ENCODE measurements around the gene NFE2L3.
"Not testable (repeated sequence)": the region's sequence is repeated elsewhere in the genome, so short reads cannot be mapped to it uniquely, and the experiment has no call there.

NFE2L3 gene

DNA sequence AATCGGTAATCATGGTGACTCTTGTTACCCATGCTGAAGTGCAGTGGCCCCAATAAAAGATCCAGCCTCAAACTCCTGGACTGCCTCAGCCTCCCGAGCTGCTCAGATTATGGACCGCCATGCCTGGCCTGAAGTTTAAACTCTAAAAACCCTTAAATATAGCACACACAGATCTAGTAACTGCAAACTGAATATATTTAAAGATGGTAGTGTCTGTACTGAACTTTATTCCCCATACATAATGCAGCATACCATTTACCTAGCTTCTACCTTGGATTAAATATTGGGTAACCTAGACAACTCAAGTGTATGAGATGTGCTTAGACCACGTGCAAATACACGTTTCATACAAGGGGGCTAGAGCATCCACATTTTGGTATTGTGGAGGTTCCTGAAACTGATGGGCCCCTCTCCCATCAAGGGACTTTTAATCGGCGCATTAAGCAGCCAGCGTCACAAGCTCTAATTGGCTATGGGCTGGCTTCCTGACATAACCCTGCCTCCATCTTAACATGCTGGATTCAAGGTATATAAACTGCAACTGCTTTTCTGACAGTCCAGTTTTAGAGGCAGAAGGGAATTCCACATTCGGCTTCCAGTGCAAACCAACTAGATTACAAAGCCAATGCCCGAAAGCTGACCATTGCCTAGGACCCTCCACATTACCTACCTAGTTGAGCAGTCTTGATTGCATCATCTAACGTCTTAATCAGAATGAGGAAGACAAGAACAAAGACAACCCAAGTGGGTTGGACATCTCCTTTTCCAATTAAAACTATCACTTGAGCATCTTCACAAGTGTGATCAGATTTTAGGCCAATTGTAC is 35.6 kb downstream of the NFE2L3 start:
- no peak for DNase-seq

DNA sequence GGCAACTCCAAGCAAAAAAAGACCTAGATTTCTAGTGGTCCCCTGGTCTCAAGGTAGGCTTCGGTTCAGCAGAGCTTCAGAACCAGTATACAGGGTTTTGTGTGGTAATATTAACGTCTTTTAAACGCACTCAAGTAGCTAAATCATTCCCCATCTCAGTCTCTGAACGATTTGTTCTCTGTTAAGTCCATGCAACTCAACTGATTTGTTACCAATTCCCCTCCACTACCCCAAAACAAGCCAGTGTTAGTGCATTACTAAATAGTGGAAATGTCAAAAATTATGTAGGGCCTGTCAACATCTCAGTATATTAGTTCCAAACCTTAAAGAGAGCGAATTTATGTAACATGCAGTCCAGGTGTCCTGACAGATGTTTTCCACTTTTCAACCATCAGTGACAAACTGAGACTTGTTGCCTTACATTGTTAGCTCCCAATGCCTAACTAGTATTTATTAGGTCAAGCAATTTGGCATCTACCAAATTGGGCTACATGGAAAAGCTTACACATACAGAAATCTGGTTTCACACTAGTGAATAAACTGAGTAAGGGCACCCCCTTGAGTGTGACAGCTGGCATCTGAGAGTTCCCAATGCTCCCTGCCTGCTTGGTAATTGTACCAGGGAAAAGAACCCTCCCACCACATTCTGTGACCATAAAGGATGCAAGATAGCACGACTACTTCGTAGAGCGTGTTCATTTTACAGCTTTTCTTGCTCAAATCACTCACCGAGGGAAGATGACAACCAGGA is 36.4 kb downstream of the NFE2L3 start:
- no peak for DNase-seq

DNA sequence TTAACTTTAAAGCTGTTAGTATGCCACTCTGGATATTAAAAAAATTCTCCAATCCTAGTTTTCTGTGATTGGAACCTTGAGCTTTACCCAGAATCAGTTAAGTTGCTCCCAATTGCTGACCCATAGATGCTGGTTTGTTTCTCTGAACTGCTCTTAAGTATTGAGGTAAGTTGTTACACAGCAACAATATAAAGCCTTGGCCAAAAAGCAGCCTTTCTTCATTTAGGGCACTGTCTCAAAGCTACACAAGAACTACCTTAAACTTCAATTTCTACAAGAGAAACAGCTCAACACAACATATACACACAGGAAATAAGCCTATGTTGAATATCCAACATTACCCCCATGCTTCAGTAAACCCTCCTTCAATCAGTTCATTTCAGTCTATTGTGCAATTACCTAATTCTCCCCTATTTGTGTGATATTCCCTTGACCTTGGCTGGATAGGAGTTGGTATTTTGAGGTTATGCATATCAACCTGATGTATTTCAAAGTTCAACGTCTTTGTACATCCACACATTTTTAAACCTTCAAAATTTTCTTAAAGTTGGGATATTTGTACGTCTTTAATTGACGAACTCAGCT is 37.1 kb downstream of the NFE2L3 start:
- no peak for DNase-seq

GRCh38 chr7:26189697-26190096 is 37.7 kb downstream of the NFE2L3 start:
- no peak for DNase-seq

DNA sequence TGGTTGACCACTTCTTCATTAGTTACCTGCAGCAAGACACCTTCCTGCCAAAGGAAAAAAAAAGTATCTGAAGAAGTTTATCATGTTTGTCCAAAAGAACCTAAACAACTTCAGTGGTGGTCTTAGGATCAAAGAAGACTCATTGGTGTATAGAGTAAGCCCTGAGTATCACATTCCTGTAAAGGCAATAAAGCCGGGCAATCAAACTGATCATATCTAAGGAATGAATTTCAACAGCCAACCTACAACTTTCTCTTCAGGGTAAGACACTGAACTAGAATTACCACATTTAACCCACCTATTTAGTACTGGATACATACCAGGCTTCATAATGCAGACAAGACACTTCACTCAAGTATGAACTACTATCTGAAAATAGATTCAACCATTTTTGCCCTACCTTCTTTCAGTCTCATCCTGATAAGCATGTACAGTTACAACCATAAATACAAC is 38.4 kb downstream of the NFE2L3 start:
- DNase-seq, result no peak

DNA sequence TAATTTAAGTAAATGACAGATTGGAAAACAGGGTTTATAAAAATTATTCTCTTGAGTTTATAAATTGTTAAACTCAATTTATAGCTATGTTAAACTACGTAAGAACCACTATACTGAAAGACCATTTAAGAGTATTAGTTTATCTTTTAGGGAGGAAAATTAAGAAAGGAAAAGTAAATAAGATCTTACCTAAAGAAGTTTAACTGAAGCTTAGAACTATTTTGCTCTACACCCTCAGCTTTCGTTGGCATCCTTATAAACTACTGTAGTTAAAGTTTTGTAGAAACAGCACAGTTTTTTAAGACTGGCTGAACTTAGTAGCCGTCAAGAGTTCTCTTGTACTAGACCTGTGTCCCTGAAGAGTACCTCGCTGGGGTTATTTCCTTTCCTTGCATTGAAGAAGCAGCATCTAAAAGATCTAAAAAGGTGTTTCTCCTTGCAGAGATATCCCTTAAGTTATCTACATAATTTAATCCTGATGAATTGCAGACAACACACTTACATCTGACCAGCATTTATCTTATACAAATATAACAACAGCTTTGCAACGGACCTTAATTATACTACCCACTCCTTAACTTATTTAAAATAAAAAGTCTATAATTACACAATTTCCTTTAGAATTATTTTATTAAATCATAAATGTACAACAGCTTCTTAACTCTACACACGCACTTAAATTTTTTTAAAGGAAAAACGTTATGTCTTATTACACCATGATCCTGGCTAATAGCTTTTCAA is 39.4 kb downstream of the NFE2L3 start:
- no peak for DNase-seq

DNA sequence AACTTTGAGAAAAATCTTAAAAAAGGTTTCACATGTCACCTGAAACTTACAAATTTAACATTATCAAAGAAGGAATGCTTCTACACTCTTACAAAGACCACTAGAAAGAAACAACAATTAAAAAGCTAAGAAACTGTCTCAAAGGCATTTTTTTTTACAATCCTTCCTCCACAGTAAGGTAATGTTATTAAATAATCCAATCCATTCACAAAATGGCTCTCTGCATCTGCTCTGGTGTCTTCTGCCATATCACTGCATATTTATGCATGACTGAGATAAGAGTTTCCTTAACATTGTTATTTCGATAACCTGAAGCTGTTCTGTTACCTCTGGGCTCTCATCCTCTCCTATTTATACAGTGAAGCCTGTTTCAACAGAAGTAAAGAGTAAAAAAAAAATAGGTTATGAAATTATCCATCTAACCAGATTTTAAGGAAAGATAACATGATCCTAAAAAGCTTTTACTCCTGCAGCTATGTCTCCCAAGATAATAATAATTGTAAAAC is 40.0 kb downstream of the NFE2L3 start:
- DNase-seq, result no peak

DNA sequence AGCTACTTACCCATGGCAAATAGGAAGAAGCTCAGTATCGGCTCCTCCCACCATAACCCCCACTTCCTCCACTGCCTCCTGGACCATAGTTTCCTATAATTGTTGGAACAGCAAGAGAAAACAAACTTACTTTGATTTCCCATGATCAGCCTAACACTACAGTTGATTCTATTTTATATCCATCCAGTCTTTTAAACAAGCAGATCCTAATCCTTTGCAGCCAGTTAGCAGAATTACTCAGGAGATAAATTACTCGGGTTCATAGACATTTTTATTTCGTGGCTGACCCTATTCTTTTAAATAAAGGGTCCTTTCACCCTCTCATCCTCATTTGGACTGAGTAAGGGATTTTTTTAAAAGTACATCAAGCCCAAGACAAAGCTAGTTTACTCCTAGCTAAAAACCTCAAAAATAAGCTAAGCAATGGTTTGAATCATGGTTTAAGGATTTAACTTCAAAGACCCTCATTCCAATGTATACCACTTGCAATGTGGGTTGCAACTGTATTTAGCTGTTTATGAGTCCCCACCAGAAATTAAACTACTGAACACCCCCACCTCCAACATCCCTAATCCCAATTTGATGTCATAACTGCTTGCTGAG is 40.6 kb downstream of the NFE2L3 start:
- no peak for DNase-seq

DNA sequence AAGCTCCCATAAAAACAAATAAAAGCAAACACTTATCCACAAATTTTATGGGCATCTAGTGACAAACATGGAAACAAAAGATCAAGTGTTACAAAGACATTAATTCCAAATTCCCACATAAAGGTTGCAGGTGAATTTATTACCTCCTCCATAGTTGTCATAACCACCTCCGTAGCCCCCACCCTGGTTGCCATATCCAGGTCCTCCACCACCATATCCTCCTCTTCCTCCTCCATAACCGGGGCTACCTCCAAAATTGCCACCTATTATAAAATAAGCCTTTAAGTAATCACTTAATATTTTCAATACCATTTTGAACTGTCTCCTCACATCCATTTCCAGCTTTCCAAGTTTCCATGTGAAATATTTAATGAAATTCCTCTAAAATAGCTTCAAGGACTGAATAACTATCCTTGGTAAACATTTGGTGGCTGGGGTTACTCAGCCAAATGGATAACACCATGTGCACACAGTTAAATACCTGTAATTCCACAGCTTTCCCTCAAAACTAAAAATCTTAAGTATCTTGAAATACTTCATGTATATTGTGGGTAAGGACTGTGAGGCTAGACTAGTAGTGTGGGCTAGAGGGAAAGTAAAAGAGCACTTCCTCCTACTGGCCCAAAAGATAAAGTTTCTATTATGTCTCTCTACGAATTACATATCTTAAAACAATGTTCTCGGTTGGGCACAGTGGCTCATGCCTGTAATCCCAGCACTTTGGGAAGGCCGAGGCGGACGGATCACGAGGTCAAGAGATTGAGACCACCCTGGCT is 41.6 kb downstream of the NFE2L3 start:
- no peak for DNase-seq

DNA sequence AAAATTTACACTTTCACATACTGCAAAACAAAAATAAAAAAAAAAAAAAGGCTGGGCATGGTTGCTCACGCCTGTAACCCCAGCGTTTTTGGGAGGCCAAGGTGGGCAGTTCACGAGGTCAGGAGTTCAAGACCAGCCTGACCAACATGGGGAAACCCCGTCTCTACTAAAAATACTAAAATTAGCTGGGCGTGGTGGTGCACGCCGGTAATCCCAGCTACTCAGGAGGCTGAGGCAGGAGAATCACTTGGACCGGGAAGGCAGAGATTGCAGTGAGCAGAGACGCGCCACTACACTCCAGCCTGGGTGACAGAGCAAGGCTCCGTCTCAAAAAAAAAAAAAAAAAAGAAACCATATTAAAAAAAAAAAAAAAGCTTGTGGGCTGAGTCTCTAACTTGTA is 42.8 kb downstream of the NFE2L3 start:
- DNase-seq, result not testable (repeated sequence)

DNA sequence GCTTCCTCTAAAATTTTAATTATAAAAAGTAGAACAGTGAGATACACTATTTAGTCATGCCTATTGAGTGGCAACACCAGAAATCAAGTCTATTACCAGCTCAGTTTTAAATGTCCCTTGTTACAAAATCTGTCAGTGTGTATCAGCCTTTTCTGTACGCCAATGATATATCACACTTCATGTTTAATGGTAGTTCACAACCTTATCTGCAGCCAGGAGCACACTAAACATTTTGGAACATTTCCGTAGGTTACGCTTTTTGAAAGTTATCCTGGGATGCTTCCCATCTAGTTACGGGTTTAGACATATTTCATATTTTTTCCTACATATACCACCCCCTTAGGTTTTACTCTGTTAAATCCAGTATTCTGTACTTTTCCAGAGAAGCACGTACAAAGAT is 43.2 kb downstream of the NFE2L3 start:
- DNase-seq, result no peak

- DNase-seq, result no peak
Observed at GRCh38 chr7:26195867-26196657, 44.1 kb downstream of the NFE2L3 start.

GRCh38 chr7:26197153-26198115 is 45.4 kb downstream of the NFE2L3 start:
- DNase-seq, result no peak

DNA sequence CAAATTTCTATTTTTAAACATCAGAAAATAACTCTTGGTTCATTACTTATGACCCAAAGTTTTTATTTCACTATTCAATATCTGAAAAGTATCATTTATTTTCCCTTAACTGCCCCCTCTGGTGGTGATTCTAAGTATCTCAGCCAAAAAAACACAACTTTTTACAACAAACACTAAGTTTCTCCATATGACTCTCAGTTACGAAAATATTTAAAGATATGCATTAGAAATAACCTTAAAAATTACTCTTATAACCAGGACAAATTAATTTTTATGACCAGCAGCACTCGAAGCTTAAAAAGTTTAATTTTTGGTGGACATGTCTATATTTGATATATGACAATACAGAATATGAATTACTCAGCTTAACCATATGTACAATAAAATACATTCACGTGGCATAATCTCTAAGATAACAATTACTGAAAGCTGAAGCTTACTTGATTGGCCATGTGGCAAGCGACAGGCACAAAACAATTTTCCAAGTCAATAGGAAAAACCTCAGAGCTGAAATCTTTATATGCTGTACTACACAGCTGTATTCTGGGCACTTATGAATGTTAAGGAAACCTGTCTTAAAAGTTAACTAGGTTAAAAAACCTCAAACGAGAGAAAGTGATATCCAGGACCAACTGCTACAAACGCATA is 46.3 kb downstream of the NFE2L3 start:
- DNase-seq, result no peak

GRCh38 chr7:26198781-26199169 is 46.8 kb downstream of the NFE2L3 start:
- DNase-seq, result no peak

- peak; percentile 51 for DNase-seq
Observed at GRCh38 chr7:26199301-26200037, 47.5 kb downstream of the NFE2L3 start.

DNA sequence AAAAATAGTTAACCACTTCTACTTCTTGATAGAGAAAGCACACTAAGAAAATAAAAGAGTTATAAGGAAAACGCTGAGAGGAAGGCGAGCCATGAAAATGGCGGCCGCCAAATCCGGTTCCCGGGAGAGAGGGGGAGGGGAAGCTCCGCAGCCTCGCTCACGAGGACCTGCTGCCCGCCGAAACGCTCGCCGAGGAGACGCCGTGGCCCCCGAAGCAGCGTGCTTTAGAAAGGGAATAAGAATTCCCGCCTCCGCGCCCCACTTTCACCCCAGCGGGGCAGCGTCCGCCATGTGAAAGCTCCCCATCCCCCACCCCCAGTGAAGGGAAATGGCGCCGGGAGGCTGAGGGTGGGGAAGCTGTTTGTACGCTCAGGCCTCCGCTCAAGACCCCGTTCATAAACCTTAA is 48.0 kb downstream of the NFE2L3 start:
- peak; percentile 56 for DNase-seq

Data from NCI-H1436 (cell line).